Stimulated activated CD4-positive, alpha-beta T cell treated with anti-CD3 and anti-CD28 coated beads, Interleukin-1b, Interleukin-23, amount 100 ng/mL, for 1 hour (primary cell): ENCODE results near the gene PRKAB2.
"Not testable (repeated sequence)": the region's sequence is repeated elsewhere in the genome, so short reads cannot be mapped to it uniquely, and the experiment has no call there.

Source experiments
- DNase-seq, 2 donors: peaks; one replicate each; pipeline ENCODE4 v3.0.0-alpha.2; 2020; ENCODE audit warnings: low read depth in 2 of 2

PRKAB2 gene

DNA sequence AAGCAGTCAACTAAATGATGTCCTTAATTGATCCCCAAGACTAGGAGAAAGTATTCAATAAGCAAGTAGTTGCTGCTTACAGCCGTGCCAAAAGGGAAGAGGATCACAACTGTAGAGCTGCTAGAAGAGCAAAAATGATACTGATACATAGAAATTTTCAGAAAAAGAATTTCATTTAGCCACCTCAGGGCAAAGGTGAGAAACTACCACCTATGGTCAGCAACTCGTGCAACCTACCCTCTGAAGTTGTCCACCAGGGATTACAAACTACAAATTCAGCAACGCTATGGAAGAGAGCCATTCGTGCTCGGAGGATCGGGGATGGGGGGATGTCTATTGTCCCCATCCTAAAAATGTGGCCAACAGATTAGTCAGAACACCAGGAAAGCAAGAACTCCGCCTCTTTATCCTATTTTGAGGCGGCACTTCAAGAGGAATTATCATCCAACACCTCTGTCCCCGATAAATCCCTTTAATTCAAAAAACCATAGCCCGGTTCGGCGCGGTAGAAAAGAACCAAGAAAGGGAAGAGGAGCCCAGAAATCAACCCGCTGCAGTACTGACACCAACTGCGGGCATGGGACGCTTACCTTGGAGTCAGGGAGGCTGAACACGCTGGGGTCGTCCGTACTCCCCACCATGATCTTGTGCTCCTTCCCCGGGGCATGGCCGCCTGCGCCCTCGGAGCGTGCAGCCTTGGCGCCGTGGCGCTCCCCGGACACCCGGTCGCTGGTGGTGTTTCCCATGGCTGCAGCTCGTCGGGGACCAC is 687 bp downstream of the PRKAB2 start:
- no peak for DNase-seq

DNA sequence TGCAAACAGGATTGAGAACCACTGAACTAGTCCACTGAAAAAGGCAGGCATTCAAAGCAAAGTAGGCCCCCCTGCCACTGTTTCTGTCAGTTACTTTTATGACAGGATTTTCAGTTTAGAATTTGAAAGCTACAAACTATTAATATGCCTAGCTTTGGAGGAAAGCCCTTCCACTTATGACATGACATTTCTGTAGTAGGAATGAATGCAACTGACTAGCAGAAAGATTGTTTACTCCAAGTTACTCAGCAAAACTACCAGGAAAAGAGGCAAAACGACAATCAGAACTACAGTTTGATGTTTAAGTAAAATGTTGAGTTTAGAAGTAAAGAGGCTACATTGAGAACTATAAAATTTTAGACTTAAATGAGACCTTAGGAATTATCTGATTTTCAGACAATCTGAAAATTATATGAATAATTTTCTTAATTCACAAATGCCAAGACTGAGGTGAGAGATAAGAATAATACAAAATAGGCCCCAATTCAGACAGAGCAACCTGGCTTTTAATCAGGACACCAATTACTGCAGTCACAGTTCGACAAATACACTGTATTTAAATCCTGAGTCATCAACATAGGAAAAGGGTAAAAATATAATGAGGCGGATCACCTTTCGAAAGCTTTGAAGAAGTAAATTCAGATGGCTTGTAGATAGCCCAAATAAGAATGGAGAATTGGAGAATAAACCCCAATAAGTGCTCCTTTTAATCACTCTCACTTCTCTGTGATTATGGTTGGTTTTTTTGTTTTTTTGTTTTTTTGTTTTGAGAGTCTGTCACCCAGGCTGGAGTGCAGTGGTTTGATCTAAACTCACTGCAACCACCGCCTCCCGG is 2.2 kb downstream of the PRKAB2 start:
- no peak for DNase-seq

DNA sequence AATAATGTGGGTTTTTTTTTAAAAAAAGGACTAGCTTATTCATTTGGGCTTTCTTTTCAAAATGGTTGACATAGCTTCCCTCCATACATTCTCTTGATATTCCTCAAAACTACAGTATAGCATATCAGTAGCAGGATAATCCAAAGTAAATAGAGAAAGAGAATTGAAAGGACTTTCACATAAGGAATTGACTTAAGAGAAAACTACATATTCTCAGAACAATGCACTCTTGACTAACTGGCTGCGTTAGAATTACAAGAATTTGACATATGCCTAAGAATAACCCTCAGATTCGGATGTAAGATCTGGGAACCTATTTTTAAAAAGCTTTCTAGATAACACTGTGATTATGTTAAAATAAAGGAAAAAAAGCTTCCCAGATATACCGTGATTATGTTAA is 3.1 kb downstream of the PRKAB2 start:
- no peak for DNase-seq

DNA sequence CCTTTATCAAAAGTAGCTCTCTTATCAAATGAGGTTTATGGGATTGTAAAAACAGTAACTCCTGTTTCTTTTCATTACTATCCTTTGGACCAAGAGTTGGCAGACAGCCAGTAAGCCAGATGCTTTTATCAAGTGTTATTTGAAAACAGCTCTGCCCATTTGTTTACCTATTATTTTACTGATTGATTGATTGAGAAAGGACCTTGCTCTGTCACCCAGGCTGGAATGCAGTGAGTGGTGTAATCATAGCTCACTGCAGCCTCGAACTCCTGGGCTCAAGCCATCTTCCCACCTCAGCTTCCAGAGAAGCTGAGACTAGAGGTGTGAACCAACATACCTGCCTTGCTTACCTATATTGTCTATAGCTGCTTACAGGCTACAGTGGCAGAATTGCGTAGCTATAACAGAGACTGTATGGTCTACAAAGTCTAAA is 3.6 kb downstream of the PRKAB2 start:
- DNase-seq = no peak

DNA sequence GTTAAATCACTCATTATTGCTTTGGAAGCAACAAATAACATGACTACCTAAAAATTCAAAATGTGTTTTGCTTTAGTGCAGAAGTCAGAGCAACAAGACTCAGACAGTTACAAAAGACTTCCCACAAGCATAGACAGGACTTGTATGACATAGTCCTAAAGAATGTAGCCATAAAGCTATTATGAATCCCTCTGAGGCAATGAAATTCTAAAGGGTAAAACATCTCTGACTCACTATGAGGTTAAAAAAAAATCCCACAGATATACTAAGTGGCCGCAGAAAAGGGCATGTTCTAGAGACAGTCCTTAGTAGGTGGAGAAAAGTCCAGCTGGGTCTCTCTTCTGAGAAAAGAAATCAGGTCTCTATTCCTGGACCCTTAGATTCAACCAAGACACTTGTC is 4.9 kb downstream of the PRKAB2 start:
- DNase-seq = no peak

DNA sequence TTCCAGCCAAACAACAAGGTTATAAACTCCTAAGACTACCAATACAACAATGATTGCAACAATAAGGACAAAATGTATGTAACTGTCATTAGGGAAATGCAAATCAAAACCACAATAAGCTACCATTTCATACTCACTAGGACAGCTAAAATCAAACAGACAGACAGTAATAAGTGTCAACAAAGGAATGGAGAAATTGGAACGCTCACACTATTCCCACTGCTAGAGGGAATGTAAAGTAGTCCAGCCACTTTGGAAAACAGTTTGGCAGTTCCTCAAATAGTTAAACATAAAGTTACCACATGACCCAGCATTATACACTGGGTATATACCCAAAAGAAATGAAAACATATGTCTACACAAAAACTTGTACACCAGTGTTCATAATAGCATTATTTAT is 9.3 kb downstream of the PRKAB2 start:
- DNase-seq = no peak

DNA sequence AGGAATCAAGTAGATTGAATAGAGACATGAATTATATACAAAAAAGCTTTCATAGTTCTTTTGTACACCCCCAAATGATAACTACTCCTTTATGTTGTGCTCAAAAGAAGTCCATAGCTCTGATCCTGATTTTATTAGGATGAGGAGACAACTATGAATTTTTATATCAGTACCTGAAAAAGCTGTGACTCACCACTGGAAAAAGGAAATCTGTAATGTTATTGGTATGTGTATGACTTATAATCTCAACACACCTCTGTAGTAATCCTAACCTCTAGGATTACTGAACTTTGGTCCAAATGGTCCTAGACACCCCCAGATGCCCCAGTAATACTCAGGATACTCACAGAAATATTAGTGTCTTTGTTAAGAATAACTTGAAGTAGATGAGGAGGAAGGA is 10.2 kb downstream of the PRKAB2 start:
- DNase-seq = no peak

DNA sequence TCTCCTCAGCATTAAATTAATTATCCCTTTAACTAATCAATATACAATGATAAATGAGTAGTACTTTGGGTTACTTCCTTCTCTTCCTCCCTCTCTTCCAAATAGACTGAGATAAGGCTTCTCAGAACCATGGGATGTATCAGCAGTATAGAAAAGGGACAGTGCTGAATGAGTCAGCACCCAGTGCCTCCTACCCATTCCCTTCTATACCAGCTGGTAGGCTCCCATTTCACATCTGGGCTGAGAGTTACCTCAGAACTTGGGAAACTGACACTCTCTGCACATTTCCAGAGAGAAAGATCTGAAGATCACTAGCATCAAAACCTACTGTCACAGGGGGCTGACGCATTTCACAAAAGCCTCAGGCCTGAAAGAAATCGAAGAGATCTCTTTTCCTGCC is 15.2 kb downstream of the PRKAB2 start:
- not testable (repeated sequence) for DNase-seq

DNA sequence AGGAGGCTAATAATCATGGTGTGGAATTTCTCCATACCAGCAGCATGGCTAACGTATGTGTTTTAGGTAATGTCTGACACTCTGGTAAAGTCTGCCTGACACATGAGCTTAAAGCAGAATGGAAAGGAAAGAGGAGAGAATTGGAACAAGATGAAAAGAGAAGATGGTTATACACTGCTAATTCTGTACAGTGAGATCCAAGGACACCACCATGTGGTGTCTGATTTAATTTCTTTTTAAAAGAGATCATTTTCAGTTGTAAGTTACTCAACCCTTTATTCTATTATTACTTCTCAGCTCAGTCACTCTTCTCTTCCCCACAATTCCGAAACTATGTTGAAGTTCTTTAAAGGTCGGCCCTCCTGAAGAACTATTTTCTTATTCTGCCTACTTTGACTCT is 15.6 kb downstream of the PRKAB2 start:
- DNase-seq = no peak

DNA sequence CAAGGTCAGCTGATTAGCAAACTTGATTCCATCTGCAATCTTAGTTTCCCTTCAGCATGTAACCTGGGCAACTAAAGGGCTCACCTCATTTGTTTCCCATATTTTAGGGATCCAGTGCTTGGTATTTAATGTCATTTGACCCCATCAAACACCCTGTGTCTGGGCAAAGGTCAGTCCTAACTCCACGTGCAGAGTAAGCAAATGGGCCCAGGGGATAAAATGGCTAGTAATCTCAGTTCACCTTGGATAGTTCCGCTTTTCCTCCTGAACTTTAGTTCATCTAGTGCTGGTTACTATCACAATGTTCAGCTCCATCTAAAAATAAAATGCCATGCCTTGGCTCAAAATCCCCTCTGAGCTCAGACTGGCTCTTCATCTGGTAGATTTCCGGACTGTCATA is 19.5 kb downstream of the PRKAB2 start:
- DNase-seq = no peak

DNA sequence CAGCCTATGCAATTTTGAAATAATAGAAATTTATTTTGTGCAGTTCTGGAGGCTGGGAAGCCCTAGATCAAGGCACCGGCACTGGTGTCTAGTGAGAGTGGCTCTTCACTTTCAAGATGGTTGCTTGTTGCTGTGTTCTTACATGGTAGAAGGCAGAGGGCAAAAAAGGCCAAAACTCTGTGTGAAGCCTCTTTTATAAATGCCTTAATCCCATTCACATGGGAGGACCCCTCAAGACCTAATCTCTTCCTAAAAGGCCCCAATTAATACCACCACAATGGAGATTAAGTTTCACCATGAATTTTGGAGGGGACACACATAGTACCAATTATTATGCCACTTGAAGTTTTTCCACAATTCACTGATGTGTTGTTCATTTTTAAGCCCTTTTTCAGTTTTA is 21.0 kb downstream of the PRKAB2 start:
- no peak for DNase-seq

DNA sequence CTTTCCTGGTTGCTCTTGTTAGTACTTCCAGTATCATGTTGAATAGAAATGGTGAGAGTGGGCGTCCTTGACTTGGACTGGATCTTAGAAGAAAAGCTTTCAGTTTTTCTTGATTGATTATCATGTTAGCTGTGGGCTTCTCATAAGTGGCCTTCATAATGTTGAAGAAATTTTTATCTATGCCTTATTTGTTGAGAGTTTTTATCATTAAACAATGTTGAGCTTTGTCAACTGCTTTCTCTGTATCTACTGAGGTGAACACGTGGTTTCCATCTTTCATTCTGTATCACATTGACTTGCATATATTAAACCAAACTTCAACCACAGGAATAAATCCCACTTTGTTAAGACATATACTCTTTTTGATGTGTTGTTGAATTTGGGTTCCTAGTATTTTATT is 29.4 kb downstream of the PRKAB2 start:
- no peak for DNase-seq

DNA sequence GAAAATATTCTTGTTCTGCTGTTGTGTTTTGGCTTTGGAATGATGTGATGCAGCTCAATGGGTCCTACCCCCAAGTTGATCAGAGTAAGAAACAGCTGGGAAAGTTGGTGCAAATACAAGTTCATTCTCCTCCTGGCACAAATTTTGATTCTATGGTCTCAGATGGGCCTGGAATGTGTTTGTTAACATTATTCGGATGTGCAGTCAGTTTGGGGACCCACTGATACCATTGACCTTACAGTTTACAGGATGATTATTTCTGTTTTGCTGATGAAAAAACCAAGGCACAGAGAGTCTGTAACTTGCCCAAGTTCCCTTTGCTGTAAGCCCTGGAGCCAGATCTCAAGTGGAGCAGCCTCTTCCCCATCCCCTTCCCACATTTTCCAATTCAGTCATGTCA is 41.5 kb downstream of the PRKAB2 start:
- DNase-seq = not testable (repeated sequence)

DNA sequence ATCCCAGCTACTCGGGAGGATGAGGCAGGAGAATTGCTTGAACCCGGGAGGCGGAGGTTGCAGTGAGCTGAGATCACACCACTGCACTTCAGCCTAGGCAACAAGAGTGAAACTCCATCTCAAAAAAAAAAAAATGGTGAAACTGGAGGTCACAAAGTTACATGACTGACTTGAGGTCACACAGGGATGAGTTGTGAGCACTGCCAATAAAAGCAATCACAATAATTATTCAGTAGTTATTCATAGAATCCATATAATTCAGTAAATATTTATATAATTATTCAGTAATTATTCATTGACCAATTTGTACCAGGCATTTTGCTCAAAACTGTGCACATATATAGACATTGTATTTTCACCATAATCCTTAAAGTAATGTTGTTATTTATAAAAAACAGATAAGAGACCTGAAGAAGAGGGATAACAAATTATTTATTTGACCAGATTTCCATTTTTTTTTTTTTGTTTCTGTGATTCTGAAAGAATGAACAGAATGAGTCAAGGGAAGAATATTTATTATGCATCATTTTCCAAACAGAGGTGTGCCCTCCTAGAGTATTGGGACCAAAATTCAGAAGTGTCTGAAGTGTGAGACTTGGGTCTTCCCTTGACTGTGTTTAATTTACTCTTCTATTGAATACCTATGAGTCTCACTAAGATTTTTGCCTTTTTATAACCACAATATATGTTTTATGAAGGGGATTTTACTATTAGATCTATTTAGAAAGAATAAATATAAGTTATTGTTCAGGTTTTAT is 43.0 kb downstream of the PRKAB2 start:
- no peak for DNase-seq

DNA sequence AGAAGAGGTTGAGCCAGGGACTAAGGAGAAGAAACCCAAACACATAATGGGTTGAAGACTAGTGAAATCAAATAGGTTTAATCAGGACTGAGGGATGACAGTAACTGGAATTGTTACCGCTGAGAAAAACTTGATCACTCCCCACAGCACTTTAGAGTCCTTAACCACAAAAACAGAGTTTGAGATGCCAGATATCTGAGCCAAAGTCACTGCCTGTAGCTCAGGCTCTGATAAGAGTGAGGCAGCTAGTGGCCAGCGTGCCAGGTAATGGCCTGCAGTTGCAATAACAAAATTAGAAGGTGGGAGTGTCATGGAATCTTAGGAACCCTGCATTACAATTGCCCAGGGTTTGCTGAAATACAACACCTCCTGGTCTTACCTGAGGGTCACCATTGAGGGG is 48.0 kb downstream of the PRKAB2 start:
- no peak for DNase-seq

DNA sequence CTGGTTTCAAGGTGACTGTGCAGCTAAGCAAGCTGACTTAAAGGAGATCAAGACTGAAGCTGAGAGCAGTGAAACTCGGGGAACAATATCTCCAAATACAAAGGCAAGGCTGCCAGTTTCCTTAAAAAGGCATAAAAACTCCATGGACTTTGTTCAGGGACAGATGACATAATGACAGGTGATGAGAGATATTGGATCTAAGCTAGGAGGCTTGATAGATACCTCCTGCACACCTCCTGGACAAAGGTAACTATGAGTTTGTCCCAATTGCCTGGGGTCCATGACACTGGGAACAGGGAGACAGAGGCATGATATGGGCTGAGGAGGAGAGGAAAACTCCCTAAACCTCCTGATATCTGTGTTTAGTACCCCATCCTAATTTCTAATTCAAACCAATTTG is 55.2 kb downstream of the PRKAB2 start:
- DNase-seq = no peak

DNA sequence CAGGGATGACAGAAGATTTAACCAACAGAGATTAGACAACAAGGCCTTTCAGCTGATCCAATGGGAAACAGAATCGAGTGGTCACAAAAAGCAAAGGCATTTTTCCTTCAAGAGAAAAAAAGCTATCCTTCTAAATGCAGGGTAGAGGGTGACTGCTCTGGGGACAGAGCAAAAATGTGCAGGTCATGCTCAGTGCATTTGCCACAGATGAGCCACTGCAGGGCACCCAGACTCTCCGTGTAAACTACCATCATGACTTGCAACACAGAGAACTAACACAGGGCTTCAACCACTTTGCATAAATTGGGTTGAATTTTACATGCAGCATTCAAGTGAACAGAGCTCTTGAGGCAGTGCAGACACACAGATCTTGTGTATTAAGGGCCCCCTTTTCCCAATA is 56.8 kb downstream of the PRKAB2 start:
- DNase-seq = no peak

DNA sequence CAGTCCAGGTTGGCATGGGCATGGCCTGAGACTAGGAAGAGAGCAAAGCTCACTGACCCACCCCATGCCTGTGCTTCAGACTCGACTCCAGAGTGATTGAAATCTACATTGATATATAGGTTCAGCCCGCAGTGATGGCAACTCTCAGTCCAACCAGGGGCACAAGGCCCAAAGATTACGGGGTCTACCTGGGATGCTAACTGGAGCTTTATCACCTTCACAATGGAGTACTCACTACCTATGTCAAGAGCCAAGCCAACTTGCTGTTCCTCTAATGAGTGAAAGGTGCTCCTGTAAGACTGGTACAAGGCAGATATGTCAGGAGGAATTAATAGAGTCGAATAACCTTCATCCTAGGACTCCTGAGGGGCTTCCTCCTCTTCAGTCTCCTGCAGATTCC is 57.2 kb downstream of the PRKAB2 start:
- DNase-seq = not testable (repeated sequence)

DNA sequence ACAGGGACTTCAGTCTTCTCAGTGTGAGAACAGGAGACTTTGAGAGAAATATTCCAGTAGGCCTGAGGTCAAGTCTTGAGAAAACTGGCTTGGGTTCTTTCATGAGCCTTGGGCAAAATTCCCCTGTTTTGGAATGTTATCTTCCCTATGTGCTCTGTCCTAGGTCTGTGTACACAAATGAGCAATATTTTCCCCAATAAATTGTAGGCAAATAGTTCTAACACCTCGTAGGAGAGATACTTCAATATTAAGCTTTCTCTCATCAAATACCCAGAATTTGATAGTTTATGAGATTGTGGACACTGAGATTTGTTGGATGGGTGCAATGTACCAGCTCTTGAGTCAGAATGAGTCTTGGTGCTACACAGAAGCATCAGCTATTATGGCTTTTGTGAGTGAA is 57.9 kb downstream of the PRKAB2 start:
- DNase-seq = not testable (repeated sequence)

DNA sequence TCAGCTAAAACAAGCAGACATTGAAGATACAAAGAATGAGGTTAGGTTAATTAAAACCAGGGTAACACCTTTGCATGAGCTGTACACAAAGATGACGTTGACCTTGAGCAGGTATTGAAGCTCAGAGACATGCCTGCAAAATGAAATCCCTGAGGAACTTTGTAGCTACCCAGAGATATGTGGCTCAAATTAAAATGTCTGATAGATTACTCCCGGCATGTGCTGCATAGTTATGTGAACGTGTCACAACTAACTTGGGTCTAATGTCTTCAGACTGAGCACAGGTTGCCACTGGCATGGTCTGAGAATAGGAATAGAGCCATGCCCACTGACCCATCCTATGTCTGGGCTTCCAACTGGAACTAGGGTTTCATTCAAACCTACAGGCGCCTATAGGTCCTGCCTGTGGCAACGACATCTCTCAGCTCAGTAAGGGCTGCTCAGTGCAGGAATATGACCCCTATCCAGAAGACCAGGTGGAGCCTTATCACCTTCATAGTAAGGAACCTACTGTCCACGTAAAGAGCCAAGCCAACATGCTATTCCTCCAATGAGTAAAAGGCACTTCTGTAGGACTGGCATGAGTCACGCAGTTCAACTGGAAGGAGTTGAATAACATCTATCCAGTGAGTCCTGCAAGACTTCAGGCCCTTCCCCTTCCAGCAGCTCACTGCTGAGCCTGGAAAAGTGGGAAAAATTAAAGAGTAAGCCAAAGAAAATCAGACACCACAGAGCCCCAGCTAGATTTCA is 60.7 kb downstream of the PRKAB2 start:
- no peak for DNase-seq

DNA sequence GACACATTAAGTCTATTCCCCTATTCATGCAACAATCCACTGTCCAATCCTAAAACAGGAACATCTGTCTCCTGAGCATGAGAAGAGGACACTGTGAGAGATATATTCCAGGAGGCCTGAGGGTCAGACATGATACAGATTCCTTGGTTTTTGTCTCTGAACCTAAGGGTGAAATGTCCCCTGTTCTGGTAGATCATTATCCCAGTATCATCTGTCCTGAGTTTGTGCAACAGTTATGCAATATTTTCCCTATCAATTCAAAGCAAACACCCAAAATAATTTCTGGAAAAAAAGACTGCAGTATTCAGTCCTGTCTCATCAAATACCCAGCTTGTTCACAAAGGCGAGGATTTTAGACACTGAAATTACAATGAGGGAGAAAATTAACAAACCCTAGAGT is 61.4 kb downstream of the PRKAB2 start:
- no peak for DNase-seq

DNA sequence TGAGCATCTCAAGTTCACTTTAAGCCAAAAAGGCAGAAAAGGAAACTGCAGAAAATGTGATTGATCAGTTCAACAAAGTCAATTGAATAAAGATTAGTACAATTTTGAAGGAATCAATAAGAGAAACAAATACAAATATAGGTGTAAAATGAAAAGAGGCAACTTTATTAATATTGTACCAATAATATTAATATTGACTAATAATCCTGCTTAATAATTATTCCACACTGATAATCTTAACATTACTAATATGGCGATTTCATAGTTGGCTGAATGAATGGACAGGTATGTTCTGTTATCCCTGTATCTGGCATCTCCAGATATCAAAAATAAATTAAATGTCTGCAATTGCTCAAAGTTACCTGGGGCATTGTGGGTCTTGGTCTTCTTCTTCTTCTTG is 61.8 kb downstream of the PRKAB2 start:
- DNase-seq = no peak
